ENCODE data around the gene MILR1.
"Not testable (repeated sequence)": the region's sequence is repeated elsewhere in the genome, so short reads cannot be mapped to it uniquely, and the experiment has no call there.

The MILR1 gene, protein sequence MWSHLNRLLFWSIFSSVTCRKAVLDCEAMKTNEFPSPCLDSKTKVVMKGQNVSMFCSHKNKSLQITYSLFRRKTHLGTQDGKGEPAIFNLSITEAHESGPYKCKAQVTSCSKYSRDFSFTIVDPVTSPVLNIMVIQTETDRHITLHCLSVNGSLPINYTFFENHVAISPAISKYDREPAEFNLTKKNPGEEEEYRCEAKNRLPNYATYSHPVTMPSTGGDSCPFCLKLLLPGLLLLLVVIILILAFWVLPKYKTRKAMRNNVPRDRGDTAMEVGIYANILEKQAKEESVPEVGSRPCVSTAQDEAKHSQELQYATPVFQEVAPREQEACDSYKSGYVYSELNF

DNA sequence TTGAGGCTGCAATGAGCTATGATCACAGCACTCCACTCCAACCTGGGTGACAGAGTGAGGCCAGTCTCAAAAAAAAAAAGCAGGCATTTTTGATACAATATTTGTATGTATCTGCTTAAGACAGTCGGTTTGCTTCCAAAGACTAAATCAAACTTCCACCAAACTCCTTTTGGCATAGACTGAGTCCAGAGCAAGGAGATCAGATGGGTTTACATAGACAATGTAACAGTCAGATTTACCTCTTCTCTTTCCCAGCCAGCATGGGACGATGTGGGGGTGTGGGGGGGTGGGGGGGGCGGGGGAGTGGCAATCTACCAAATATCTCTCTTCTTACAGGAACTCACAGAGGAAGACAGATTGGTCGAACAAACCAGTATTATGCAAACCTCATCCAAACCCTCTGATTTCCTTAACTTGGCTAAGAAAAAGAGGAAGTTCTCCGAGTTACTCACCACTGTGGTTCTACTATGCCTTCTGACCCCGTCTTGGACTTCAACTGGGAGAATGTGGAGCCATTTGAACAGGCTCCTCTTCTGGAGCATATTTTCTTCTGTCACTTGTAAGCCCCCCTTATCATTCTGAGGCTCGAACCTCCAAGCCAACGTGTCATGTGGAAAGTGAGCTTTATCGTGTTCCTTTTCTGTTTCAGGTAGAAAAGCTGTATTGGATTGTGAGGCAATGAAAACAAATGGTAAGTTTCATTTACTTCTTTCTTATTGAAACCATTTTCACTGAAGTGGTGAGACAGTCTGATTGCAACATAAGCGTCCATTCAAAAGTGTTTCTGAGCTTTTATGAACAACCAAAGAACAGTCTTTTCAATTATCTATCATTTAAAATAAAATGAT, at the start of gene MILR1:
Gene MILR1, plus strand, starts transcription at position 451 of the 848 bp plus-strand sequence. Its CDS starts 54 bp downstream, at position 505.
- no peak for DNase-seq

DNA sequence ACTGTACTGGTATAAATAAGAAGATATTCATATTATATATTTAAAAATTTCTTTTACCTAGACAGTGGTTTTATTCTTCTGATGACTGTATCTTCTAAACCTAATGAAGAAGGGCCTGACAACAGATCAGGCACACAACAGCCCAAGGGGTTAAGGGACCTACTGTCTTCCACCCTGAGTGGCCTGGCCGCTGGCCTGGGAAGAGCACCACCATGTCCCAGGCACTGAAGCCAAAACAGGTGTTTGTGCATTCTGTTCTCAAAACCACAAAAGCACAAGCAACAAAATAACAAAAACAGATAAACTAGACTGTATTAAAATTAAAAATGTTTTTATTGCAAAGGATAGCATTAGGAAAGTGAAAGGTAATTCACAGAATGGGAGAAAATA, 49.2 kb upstream of the MILR1 start:
- DNase-seq, result no peak

DNA sequence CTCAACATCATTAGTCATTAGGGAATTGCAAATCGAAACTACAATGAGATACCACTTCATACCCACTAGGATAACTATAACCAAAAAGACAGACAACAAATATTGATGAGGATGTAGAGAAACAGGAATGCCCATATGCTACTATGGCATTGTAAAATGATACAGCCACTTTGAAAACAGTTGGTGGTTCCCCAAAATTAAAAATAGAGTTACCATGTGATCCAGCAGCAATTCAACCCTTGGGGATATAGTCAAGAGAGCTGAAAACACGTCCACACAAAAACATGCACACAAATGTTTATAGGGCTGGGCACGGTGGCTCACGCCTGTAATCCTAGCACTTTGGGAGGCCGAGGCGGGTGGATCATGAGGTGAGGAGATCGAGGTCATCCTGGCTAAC, 48.3 kb upstream of the MILR1 start:
- no peak for DNase-seq

DNA sequence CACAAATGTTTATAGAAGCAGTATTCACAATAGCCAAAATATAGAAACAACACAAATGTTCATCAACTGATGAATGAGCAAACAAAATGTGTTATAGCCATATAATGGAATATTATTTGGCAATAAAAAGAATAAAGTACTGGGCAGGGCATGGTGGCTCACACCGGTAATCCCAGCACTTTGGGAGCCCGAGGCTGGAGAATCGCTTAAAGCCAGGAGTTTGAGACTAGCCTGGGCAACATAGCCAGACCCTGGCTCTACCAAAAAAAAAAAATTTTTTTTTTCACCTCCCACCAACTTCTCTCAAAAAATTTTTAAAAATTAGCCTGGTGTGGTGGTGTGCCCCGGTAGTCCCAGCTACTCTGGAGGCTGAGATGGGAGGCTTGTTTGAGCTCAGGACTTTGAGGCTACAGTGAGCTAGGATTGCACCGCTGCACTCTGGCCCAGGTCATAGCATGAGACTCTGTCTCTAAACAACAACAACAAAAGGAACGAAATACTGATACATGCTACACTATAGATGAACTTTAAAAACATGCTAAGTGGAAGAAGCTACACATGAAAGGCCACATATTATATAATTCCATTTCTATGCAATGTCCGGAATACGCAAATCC, 47.6 kb upstream of the MILR1 start:
- DNase-seq, result no peak

DNA sequence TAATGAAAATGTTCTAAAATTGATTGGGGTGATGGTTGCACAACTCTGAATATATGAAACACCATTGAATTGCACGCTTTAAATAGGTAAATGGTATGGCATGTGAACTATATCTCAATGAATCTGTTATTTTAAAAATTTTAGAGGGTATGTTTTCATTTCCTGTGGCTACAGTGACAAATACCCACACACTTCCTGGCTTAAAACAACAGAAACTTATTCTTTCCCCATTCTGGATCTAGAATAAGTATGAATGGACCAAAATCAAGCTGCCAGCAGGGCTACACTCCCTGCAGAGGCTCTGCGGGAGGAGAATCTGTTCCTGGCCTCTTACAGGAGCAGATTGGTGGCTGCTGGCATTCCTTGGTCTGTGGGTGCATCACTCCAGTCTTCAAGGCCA, 47.0 kb upstream of the MILR1 start:
- no peak for DNase-seq

DNA sequence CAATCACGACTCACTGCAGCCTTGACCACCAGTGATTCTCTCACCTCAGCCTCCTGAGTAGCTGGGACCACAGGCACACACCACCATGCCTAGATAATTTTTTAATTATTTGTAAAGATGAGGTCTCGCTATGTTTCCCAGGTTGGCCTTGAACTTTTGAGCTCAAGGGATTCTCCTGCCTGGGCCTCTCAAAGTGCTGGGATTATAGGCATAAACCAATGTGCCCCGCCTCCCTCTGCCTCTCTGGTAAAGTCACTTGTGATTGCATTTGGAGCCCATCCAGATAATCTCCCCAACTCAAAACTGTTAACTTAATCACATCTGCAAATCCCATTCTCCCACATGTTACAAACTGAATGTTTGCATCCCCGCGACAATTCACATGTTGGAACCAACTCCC, 46.4 kb upstream of the MILR1 start:
- no peak for DNase-seq

DNA sequence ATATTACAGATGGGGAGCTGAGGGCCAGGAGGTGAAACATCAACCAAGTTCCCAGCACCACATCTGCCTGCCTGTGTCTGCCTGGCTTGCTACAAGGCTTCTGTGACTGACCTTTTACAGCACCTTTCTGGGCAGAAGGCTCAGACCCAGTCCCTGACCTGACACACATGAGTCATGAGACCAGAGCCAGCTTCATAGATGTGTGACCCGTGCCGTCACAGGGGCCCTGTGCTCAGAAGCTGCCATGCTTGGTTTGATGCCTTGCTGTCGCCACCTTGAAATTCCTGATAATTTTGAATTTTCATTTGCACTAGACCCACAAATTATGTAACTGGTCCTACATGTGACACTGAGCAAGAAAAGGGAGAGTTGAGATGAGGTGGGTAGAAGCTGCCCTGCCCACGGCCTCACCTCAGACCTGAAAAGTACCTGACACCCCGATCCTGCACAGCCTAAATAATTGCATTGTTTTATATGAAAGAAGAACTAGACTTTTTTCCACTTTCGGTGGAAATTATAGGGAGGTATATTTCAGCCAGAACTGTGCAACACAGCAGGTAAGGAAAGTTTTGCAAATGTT, 44.9 kb upstream of the MILR1 start:
- no peak for DNase-seq

DNA sequence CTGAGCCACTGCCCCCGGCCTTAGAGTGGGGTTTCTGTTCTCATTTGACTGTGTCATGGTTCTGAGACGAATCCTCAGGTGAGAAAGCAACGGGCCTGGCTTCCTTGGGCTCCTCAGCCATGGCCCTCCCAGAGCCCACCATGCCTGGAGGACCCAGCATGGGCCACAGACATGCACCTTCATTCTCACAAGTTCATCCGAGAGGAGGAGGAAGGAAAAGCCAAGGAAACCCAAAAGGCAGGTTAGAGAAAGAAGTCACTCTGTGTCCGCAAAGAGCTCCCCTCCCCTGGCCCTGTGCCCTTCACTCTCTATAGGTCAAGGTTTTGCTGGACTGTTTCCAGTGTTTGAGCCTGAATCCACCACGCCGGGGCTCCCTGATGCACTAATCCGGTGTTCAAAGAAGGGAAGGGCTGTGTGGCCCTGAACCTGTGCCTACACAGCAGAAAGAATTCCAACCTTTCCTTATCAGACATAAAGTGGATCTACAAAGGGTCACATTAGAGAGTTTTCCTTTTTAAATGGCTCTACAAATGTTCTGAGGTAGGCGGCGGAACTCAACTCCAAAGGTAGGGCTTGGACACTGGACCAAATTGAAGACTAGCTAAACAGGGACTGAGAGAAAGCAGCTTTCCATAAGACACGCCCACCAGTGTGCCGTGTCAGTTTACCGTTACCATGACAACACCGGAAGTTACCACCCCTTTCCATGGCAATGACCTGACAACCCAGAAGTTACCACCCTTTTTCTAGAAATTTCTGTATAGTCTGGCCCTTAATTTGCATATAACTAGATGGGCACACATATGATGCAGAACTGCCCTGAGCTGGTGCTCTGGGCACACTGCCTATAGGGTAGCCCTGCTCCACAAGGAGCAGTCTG, 42.4 kb upstream of the MILR1 start:
- no peak for DNase-seq

DNA sequence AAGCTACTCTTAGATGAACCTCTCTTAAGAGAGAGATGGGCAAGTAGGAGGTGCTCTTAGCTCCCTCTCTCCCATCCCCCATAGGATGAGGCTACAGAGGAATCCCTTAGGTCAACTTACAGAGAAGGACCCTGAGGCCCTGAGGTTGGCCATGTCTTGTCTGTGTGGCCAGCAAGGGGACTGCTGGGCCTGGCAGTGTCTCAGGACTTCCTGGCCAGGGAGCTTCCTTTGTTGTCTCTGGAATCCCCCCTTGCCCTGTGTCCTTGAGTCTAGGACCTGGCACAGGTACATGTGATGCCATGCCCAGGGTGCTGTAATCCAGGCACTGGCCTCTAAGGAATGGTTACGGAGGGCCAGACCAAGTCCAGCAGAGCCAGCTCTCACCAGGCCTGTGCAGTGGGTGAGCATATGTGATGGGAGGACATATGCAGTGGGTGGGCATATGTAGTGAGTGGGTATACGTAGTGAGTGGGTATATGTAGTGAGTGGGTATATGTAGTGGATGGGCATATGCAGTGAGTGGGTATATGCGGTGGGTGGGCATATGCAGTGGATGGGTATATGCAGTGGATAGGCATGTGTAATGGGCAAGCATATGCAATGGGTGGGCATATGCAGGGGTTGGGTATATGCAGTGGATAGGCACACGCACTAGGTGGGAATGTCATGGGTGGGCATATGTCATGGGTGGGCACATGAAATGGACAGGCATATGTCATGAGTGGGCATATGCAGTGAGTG, 38.0 kb upstream of the MILR1 start:
- DNase-seq, result no peak

DNA sequence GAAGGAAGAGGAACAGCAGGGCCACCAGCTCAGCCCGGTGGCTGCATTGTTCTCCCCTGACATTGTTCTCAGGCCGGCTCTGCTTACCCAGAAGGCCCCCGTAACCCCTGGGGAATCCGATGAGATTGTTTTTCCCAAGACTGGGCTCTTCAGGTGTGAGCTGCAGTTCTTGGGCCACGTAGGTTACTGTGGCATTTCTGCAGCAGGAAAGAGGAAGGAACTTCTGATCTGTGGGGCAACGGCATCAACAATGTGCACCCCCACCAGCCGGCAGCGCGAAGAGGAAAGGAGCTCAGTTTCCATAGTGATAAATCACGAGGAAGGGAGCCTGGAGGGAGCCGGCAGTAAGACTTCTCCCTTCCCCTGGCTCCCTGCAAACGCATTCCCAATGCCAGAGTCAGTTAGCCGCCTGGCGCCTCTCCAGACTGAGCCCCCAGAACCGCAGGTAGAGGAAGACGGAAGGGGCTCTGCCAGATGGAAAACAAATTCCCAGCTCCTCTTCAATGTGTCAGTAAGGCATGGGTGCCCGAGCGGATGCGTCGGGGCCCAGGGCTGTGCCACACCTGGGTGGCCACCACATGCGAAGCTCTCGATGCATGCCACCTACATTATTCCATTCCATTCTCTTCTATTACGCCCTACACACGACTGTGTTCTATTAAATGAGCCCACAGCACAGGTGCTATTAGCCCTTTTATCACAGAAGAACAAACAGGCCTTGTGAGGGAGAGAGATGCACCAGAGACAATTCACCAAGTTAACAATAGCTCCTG, 36.7 kb upstream of the MILR1 start:
- DNase-seq, result no peak

DNA sequence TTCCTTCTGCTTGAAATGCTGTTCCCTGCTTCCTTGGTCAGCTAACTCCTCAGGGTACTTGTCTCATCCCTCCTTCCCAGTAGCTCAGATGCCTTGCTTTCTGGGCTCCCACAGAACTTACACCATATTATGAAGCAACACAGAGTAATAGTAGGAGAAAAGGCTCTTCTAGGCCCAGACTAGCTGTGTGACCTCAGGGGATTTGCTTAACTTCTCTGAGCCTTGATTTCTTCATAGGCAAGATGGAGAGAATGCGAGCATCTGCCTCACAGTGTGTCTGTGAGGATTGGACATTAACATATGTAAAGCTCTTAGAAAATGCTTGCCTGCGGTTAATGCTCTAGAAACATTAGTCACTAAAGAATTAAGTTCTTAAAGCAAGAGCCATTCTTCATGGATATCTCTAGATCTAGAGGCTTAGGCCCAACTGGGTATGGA, 36.0 kb upstream of the MILR1 start:
- no peak for DNase-seq

DNA sequence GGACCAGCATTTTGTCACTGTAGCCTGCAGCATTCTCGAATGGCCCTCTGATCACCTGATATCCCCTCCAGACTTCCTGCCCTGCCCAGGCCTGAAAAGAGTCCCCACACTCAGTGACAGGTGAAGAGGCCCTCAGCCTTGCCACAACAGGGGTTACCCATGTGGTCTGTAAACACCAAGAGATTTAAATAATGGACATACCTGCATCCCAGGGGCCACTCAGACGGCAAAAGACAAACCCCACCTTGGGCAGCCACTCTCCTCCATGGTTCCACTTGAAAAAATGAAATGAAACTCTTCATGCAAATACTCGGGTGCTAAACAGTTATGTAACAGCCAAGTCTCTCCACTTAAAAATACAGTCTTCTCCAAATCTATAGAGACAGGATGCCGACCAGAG, 35.4 kb upstream of the MILR1 start:
- no peak for DNase-seq

DNA sequence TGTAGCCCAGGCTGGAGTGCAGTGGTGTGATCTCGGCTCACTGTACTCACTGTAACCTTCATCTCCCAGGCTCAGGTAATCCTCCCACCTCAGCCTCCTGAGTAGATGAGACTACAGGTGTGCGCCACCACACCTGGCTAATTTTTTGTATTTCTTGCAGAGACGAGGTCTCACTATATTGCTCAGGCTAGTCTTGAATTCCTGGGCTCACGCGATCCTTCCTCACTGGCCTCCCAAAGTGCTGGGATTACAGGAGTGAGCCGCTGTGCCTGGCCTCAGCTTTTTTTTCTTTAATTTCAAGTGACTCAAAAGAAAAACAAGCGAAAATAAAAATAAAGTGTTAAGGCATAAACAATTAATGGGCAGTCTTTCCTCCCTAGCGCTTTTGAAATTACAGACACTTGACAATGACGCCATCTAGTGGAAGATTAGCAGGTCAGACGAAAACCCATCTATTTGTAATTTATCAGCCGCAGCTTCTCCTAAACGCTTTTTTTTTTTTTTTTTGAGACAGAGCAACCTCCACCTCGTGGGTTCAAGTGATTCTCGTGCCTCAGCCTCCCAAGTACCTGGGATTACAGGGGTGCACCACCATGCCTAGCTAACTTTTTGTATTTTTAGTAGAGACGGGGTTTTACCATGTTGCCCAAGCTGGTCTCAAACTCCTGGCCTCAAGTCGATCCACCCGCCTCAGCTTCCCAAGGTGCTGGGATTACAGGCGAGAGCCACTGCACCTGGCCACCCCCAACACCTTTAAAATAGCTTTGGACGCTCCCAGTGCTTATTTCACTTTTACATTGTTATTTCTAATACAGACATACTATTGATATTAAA, 30.2 kb upstream of the MILR1 start:
- DNase-seq, result no peak

DNA sequence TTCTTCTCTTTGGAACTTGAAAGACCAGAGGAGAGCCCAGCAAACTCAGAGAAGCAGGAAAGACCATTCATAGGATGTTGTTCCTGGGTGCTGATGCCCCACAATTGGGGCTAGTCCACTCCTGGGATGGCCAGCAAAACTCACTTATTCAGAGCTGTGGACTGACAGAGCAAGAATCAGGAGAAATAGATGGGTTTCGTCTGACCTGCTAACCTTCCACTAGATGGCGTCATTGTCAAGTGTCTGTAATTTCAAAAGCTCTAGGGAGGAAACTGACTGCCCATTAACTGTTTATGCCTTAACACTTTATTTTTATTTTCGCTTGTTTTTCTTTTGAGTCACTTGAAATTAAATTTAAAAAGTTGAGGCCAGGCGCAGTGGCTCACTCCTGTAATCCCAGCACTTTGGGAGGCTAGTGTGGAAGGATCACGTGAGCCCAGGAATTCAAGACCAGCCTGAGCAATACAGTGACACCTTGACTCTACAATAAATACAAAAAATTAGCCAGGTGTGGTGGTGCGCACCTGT, 28.7 kb upstream of the MILR1 start:
- no peak for DNase-seq

DNA sequence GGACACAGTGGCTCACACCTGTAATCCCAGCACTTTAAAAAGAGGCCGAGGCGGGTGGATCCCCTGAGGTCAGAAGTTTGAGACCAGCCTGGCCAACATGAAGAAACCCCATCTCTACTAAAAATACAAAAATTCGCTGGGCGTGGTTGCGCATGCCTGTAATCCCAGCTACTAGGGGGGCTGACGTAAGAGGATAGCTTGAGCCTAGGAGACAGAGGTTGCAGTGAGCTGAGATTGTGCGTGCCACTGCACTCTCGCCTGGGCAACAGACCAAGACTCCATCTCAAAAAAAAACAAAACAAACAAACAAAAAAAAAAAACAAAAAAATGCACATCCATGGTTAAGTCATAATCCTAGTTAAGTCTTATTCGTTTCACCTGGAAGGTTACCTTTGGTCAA, 26.8 kb upstream of the MILR1 start:
- DNase-seq, result not testable (repeated sequence)

DNA sequence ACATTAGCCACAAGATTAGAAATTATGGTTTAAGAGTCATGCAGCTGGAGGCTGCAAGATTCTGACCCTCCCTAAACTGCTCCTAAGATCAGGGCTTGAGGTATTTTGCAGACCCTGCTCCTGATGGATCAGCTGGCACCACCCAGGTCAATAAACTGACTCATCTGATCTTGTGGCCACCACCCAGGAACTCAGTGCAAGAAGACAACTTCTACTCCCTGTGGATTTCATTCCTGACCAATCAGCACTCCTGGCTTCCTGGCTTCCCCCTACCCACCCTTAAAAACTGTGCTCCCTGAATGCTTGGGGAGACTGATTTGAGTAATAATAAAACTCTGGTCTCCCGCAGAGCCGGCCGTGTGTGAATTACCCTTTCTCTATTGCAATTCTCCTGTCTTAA, 25.0 kb upstream of the MILR1 start:
- no peak for DNase-seq

DNA sequence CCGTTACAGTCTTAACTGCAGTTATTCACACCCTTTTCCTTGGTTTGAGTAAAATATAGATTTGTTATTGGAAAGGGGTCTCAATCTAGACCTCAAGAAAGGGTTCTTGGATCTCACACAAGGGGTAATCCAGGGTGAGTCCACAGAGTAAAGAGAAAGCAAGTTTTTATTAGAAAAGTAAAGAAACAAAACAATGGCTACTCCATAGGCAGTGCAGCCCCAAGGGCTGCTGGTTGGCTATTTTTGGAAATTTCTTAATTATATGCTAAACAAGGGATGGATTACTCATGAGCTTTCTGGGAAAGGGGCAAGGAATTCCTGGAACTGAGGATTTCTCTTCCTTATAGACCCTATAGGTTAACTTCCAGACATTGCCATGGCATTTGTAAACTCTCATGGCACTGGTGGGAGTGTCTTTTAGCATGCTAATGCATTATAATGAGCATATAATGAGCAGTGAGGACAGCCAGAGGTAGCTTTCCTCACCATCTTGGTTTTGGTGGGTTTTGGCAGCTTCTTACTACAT, 24.5 kb upstream of the MILR1 start:
- DNase-seq, result no peak

DNA sequence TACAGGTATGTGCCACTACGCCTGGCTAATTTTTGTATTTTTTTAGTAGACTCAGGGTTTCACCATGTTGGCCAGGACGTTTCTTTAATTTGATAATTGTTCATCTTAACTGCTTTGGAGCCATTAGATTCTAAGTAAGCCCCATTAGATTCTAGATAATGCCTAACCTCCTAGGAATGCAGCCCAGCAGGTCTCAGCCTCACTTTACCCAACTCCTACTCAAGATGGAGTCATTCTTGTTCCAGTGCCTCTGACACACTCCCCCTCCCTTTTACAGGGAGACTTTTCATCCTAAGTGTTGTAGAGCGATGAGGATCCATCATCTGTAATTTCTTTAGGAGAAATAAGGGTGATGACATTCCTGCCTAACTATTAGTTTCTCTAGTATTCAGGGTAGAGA, 23.7 kb upstream of the MILR1 start:
- DNase-seq, result no peak

DNA sequence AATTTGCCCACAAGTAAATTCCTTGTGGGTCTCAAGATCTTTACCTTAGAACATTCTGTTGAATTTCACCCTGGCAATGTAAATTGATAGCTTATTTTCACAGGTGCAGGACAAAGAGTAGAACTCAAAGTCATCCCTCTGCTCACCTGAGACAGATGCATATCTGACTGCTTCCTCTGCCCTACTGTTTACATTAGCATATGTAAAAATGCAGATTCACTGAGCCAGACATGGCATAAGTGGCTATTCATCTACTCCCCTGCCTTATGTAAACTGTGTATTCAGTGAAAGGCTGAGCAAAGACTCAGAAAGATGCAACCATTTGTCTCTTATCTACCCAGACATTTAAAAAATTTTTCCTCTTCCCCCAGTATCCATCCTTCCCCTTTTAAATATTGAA, 22.3 kb upstream of the MILR1 start:
- no peak for DNase-seq
